ENCODE data around the gene LINGO4. TPM values are rescaled to one million over a fixed set of nuclear protein-coding genes. Genes with fewer than 3 reads are reported as not detected.

The LINGO4 gene
- total and polyA plus RNA-seq, 2 experiments from 2014 or later: not detected

GRCh38 chr1:151825204-151825603, 20.0 kb upstream of the LINGO4 start:
- TF ChIP-seq EZH2 (IDR thresholded peaks at IDR 0.05; ENCODE audit: borderline replicate concordance): no peak
- no peak for TF ChIP-seq CTCF (IDR thresholded peaks at IDR 0.05; ENCODE audit: poor library complexity)
- TF ChIP-seq EZH2phosphoT487 (IDR thresholded peaks at IDR 0.05; ENCODE audit: low read depth, severe bottlenecking, unreplicated experiment): no peak
- no peaks in the 10 kb centered on the region for H3K9me3 ChIP-seq (ENCODE audit: low read depth)

GRCh38 chr1:151823175-151823574, 18.0 kb upstream of the LINGO4 start:
- no peaks in the 10 kb centered on the region for H3K36me3 ChIP-seq (replicated peaks; ENCODE audit: insufficient read depth, low read depth)

More at GRCh38 chr1:151825204-151825603, 20.0 kb upstream of the LINGO4 start:
- Histone ChIP-seq H3K79me2 (no peaks in the 10 kb centered on the region), H3K27me3 (no peaks in the 10 kb centered on the region), H3K27ac (no peak overlapping the region), H3K4me3 (no peak overlapping the region), H3K4me2 (no peak overlapping the region), H3K4me1 (ENCODE audit: insufficient read depth) (no peaks in the 10 kb centered on the region), H3K36me3 (replicated peaks; ENCODE audit: insufficient read depth, low read depth) (no peaks in the 10 kb centered on the region), H3K9me2 (replicated peaks; ENCODE audit: insufficient read depth) (no peaks in the 10 kb centered on the region), H4K20me1 (ENCODE audit: insufficient read depth, poor library complexity, severe bottlenecking) (no peaks in the 10 kb centered on the region), H2AFZ (no peak overlapping the region)
- WGBS (ENCODE audit: low lambda C conversion rate, missing lambda C conversion rate): 78% methylated on average over 9 of the region's 9 CpGs
- no peak for DNase-seq (ENCODE audit: low spot score)

GRCh38 chr1:151822404-151822803, 17.2 kb upstream of the LINGO4 start:
- H4K20me1 ChIP-seq (ENCODE audit: insufficient read depth, poor library complexity, severe bottlenecking): no peaks in the 10 kb centered on the region
- TF ChIP-seq CTCF (IDR thresholded peaks at IDR 0.05; ENCODE audit: poor library complexity): no peak
- no peak for TF ChIP-seq EZH2 (IDR thresholded peaks at IDR 0.05; ENCODE audit: borderline replicate concordance)
- TF ChIP-seq EZH2phosphoT487 (IDR thresholded peaks at IDR 0.05; ENCODE audit: low read depth, severe bottlenecking, unreplicated experiment): no peak

More at GRCh38 chr1:151823175-151823574, 18.0 kb upstream of the LINGO4 start:
- Histone ChIP-seq H3K27me3 (no peaks in the 10 kb centered on the region), H4K20me1 (ENCODE audit: insufficient read depth, poor library complexity, severe bottlenecking) (no peaks in the 10 kb centered on the region), H3K9me3 (ENCODE audit: low read depth) (no peaks in the 10 kb centered on the region), H2AFZ (no peak overlapping the region), H3K27ac (no peak overlapping the region), H3K4me1 (ENCODE audit: insufficient read depth) (no peaks in the 10 kb centered on the region), H3K4me2 (no peak overlapping the region), H3K9me2 (replicated peaks; ENCODE audit: insufficient read depth) (no peaks in the 10 kb centered on the region), H3K4me3 (no peak overlapping the region), H3K79me2 (no peaks in the 10 kb centered on the region)
- TF ChIP-seq CTCF (IDR thresholded peaks at IDR 0.05; ENCODE audit: poor library complexity) (no peak), EZH2 (IDR thresholded peaks at IDR 0.05; ENCODE audit: borderline replicate concordance) (no peak), EZH2phosphoT487 (IDR thresholded peaks at IDR 0.05; ENCODE audit: low read depth, severe bottlenecking, unreplicated experiment) (no peak)
- 78% methylated on average over 8 of the region's 8 CpGs for WGBS (ENCODE audit: low lambda C conversion rate, missing lambda C conversion rate)
- DNase-seq (ENCODE audit: low spot score): no peak

GRCh38 chr1:151820940-151821339, 15.7 kb upstream of the LINGO4 start:
- Histone ChIP-seq H3K36me3 (replicated peaks; ENCODE audit: insufficient read depth, low read depth) (no peaks in the 10 kb centered on the region), H3K4me3 (no peak overlapping the region), H3K79me2 (no peaks in the 10 kb centered on the region), H3K9me2 (replicated peaks; ENCODE audit: insufficient read depth) (no peaks in the 10 kb centered on the region), H3K4me2 (no peak overlapping the region), H3K4me1 (ENCODE audit: insufficient read depth) (no peaks in the 10 kb centered on the region), H3K27ac (no peak overlapping the region), H3K9me3 (ENCODE audit: low read depth) (no peaks in the 10 kb centered on the region), H3K27me3 (no peaks in the 10 kb centered on the region), H4K20me1 (ENCODE audit: insufficient read depth, poor library complexity, severe bottlenecking) (no peaks in the 10 kb centered on the region), H2AFZ (no peak overlapping the region)
- no peak for TF ChIP-seq EZH2phosphoT487 (IDR thresholded peaks at IDR 0.05; ENCODE audit: low read depth, severe bottlenecking, unreplicated experiment)
- TF ChIP-seq EZH2 (IDR thresholded peaks at IDR 0.05; ENCODE audit: borderline replicate concordance): no peak
- TF ChIP-seq CTCF (IDR thresholded peaks at IDR 0.05; ENCODE audit: poor library complexity): no peak
- DNase-seq (ENCODE audit: low spot score): no peak
- 42% methylated on average over 2 of the region's 2 CpGs for WGBS (ENCODE audit: low lambda C conversion rate, missing lambda C conversion rate)

More at GRCh38 chr1:151822404-151822803, 17.2 kb upstream of the LINGO4 start:
- DNase-seq (ENCODE audit: low spot score): no peak
- Histone ChIP-seq H3K27ac (no peak overlapping the region), H3K79me2 (no peaks in the 10 kb centered on the region), H3K27me3 (no peaks in the 10 kb centered on the region), H3K4me3 (no peak overlapping the region), H3K9me3 (ENCODE audit: low read depth) (no peaks in the 10 kb centered on the region), H3K36me3 (replicated peaks; ENCODE audit: insufficient read depth, low read depth) (no peaks in the 10 kb centered on the region), H2AFZ (no peak overlapping the region), H3K4me2 (no peak overlapping the region), H3K9me2 (replicated peaks; ENCODE audit: insufficient read depth) (no peaks in the 10 kb centered on the region), H3K4me1 (ENCODE audit: insufficient read depth) (no peaks in the 10 kb centered on the region)
- WGBS (ENCODE audit: low lambda C conversion rate, missing lambda C conversion rate): 55% methylated on average over 7 of the region's 7 CpGs

Data from hepatocyte (in vitro differentiated cells).